GM11168 (cell line): ENCODE measurements around the gene FCN1.

ENCODE experiments used
- in situ Hi-C: fragments of 300-500 bp; cut with MboI; formaldehyde crosslinking; loops from one replicate; pipeline ENCODE4 v1.12.0; 2022; ENCODE audit warnings: low sequenced_read_pairs; ENCODE audit not compliant: unreplicated experiment

Gene FCN1

GRCh38 chr9:134881313-134881670 is 36.4 kb downstream of the FCN1 start:
- in situ Hi-C loops = no loop called here

DNA sequence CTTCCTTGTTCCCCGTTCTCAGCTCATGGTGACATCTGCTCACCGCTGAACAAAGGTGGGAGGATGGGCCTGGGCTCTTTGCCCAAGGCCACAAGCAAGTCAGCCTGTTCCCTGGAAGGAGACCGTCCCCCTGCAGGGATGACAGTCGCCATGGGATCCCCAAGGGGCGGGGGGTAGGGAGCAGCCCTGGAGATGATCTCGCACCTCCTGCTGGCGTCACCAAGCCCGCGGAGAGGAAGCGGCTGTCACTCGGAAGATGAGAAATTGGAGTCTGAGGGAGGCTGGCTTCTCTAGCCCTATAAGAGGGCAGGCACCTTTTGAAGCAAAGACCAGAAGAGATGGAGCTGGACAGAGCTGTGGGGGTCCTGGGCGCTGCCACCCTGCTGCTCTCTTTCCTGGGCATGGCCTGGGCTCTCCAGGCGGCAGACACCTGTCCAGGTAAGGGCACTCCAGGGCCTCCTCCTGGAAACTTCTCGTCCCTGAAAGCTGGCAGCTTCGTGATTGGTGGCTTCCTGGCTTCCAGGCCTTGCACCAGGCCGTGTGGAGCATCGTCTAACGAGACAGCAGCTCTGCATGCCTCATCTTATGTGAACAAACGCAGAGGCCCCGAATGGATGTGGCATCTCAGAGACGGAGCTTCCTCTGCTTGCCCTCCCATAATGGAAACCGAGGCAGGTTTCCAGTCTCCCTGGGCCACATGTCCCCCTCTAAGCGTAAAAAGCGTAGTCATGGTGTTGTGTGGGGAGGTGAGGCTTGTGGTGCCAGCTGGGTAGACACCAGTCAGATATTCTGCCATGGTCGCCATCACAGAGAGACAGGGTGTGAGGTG is 37.0 kb downstream of the FCN1 start, which contains the start of gene FCN2:
FCN2 (plus strand) TSS at position 327 of the 829 bp plus-strand sequence; CDS start at position 339, 12 bp downstream.
- in situ Hi-C loops = no loop called here

DNA sequence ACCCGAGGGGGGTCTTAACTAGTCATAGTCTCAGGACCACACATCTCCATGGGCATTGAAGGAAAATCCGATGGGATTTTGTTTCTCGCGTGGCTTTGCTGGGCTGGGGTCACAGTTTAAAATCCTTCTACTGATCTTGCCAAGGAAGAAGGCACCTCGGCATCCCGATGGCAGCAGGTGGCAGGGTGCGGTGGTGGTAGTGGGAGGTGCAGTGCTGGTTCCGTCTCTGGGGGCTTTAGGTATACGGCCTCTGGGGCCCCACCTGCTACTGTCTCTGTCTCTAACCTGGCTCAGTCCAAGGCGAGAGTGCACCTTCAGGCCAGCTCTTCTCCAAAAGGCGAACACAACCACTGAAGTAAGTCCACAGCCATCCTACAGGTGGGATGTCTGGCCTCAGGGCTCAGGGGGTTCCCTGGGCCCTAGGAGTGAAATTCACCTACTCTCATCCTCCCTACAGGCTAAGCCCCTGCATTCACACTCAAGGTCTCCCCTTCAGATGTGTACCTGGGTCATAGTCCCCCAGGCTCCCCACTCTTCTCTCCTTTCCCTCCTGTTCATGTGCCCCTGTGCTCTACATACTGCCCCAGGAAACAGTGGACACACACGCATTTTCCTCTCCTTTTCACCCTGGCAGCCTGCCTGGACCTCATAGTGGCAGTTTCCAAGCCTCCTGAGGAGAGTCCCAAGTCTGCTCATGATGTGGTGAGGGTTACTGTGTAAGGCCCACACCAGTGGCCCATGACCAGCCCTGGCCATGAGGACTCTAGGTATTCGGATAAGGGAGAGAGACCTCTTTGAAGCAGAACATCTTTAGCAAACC is 37.8 kb downstream of the FCN1 start:
- in situ Hi-C loops = no loop called here

DNA sequence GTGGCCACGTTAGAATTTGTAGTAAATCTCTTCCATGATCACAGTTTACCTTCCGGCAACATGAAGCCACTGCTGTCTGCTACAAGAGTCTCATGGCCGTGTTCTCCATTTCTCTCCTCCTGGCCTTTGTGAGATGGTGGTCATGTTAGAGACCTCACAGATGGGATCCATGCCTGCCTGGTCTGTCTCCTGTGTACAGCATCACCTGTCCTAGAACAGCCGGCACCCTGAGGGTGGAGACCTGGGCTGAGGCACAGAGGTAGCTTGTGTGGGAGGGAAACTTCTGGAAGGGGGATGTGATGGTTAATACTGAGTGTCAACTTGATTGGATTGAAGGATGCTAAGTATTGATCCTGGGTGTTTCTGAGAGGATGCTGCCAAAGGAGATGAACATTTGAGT is 40.2 kb downstream of the FCN1 start:
- in situ Hi-C loops = no loop called here

- in situ Hi-C loops = no loop called here
Observed at GRCh38 chr9:134875371-134875770, 42.3 kb downstream of the FCN1 start.

DNA sequence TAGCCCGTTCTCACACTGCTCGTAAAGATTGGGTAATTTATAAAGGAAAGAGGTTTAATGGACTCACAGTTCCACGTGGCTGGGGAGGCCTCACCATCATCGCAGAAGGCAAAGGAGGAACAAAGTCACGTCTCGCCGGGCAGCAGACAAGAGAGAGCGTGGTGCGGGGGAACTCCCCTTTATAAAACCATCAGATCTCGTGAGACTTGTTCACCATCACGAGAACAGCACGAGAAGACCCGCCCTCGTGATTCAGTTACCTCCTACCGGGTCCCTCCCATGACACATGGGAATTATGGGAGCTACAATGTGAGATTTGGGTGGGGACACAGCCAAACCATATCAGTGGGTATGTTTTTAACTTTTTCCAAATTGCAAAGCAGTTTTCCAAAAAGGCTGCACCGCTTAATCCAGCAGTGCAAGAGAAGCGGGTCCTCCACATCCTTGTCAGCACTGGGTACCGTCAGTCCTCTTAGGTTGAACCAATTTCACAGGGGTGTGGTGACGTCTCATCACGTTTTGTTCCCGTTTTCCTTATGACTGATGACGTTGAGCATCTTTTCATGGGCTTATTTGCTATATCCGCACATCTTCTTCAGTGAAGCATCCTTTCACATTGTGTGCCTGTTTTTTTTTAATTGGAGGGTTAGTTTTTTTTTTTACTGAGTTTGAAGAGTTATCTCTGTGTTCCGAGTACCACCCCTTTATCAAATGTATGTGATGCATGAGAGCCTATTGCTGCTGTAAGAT is 45.1 kb downstream of the FCN1 start:
- in situ Hi-C loops = no loop called here

- in situ Hi-C loops = no loop called here
Observed at GRCh38 chr9:134871697-134872340, 45.9 kb downstream of the FCN1 start.

- in situ Hi-C loops = no loop called here
Observed at GRCh38 chr9:134870746-134871662, 46.7 kb downstream of the FCN1 start.

GRCh38 chr9:134870301-134870694 is 47.4 kb downstream of the FCN1 start:
- in situ Hi-C loops = no loop called here

GRCh38 chr9:134869554-134870300 is 48.0 kb downstream of the FCN1 start:
- in situ Hi-C loops = no loop called here

GRCh38 chr9:134868751-134869553 is 48.8 kb downstream of the FCN1 start:
- in situ Hi-C loops = no loop called here

DNA sequence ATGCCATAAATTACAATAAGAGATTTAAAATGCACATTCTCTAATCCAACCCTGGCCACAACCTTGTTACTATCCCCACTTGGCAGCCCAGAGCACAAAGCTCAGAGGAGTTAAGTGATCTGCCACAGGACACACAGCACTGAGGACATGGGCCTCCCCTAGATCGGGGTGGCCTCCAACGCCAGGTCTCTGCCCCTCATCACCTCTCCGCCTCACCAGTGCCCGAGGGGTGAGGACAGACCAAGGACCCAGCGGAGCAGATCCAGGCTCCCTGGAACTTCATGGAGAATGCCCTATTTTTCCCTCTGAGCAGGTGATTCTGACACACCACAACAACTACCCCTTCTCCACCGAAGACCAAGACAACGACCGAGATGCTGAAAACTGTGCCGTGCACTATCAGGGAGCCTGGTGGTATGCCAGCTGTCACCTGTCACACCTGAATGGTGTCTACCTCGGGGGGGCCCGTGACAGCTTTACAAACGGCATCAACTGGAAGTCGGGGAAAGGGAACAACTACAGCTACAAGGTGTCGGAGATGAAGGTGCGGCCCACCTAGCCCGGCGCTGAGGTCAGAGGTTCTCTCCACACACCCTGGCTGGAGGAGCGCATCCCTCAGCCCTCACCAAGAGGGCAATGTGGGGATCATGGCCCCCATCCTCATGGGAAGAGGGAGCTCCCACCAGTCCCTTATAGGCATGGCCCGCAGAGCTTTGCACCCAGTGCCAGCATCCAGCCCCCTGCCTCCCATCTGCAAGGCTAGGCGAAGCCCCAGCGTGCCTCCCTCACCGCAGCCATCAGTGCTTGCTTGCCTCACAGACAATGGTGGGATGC is 49.6 kb downstream of the FCN1 start:
- in situ Hi-C loops = no loop called here

DNA sequence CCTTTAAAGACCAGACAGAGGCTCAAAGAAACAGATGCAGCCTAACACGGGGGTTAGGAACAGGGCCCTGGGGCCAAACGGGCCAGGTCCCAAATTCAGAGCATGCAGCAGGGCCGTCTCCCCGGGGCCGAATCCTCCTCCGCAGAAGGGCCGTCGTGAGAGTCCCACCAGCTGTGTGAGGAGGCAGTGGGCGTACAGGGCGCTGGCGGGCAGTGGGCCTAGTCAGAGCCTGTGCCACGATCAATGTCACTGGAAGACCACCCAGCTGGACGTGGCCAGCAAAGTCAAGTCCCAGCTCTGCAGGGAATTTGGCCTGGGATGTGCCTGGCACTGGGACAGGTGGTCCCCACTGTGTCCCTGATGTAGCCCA is 52.9 kb downstream of the FCN1 start:
- in situ Hi-C loops = no loop called here

GRCh38 chr9:134863941-134864820 is 53.5 kb downstream of the FCN1 start:
- in situ Hi-C loops = no loop called here

DNA sequence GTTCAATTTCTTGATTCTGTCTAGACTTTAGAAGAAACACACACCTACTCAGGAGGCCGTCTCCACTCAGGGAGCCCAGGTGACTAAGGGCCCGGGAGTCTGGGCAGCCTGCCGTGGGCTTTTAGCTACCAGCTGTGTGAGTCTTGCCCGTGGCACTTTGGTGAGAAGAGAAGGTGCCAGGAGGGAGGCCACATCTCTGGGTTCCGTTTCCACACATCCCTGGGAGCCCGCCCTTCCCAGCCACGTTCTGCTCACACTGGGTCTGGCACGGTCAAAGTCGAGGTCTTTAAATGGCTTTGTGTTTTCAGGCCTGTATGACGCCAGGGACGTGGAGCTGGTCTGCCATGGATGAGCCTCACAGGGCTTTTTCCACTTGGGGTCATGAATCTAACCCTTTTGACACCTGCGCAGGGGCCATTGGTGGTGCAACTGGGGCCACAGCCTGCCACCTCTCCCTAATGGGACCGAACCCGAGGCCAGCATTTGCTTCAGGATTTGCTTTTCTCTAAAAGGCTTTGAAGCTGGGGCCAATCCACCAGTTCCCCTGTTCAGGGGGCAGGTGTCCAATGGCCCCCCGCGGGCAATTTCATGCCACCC is 54.3 kb downstream of the FCN1 start:
- in situ Hi-C loops = no loop called here
